SK-N-SH (cell line): ENCODE results near the gene SDCCAG8. TPM values are rescaled to one million over a fixed set of nuclear protein-coding genes. Genes with fewer than 3 reads are reported as not detected.

Source experiments
- CTCF ChIA-PET: fragments of 300-600, 350-600 bp; formaldehyde crosslinking; extraction: SDS; loops from one replicate; lab custom pipeline; 2021; lab: Yijun Ruan, JAX
- POLR2A ChIA-PET: fragments of 350-600 bp; sonication (Branson Sonifier 250); formaldehyde crosslinking; extraction: SDS; loops from one replicate; lab custom pipeline; 2020; ENCODE audit warnings: antibody characterized with exemption, inconsistent platforms; lab: Yijun Ruan, JAX
- DNase-seq: peaks from one replicate; pipeline ENCODE4 v3.0.0; 2012
- H2AFZ ChIP-seq: fragments of 200-600 bp; sonication (generic); 2 replicates; pipeline ENCODE4 v1.8.1; 2016; ENCODE audit warnings: antibody characterized with exemption, mild to moderate bottlenecking, low read depth
- H3F3A ChIP-seq: fragments of 200-600 bp; sonication (generic); replicated peaks from 2 replicates; pipeline ENCODE3; 2016; ENCODE audit warnings: antibody characterized with exemption, mild to moderate bottlenecking; ENCODE audit not compliant: insufficient read depth
- H3K27ac ChIP-seq, 2 experiments: fragments of 200-500 bp in 1 of 2; fragments of 200-600 bp in 1 of 2; sonication (Bioruptor generic) in 1 of 2; sonication (generic), shearing (Covaris generic) in 1 of 2; 2 replicates each; pipeline versions ENCODE4 v1.5.1 to v1.6.1; 2014 to 2016; ENCODE audit warnings: low read depth in 2 of 2, inconsistent platforms in 1 of 2, low read length in 1 of 2, mild to moderate bottlenecking in 1 of 2, mixed read lengths in 1 of 2
- H3K27me3 ChIP-seq: fragments of 200-600 bp; sonication (generic), shearing (Covaris generic); 2 replicates; pipeline ENCODE4 v1.6.1; 2016; ENCODE audit warnings: mixed run types; ENCODE audit not compliant: insufficient read depth
- H3K36me3 ChIP-seq, 2 experiments: fragments of 200-500 bp in 1 of 2; fragments of 200-600 bp in 1 of 2; sonication (Bioruptor generic) in 1 of 2; sonication (generic) in 1 of 2; replicated peaks in 1 of 2; 2 replicates each; pipeline versions ENCODE3 to v1.5.1; 2014 to 2016; ENCODE audit warnings: low read length in 1 of 2, mild to moderate bottlenecking in 1 of 2; ENCODE audit not compliant: insufficient read depth in 2 of 2, control insufficient read depth in 1 of 2
- H3K4me1 ChIP-seq, 2 experiments: fragments of 200-500 bp in 1 of 2; fragments of 200-600 bp in 1 of 2; sonication (Bioruptor generic) in 1 of 2; sonication (generic), shearing (Covaris generic) in 1 of 2; 2 replicates each; pipeline versions ENCODE4 v1.5.1 to v1.6.1; 2014 to 2016; ENCODE audit warnings: low read depth in 1 of 2, low read length in 1 of 2, mixed run types in 1 of 2; ENCODE audit not compliant: insufficient read depth in 2 of 2, control insufficient read depth in 1 of 2
- H3K4me2 ChIP-seq: fragments of 200-600 bp; sonication (generic), shearing (Covaris generic); 2 replicates; pipeline ENCODE4 v1.6.1; 2017; ENCODE audit warnings: mixed run types
- H3K4me3 ChIP-seq, 2 experiments: fragments of 200-500 bp in 1 of 2; fragments of 200-600 bp in 1 of 2; sonication (Bioruptor generic) in 1 of 2; sonication (generic), shearing (Covaris generic) in 1 of 2; 2 replicates each; pipeline versions ENCODE4 v1.5.1 to v1.8.1; 2014 to 2016; ENCODE audit warnings: low read depth in 2 of 2, inconsistent platforms in 1 of 2, low read length in 1 of 2, mild to moderate bottlenecking in 1 of 2, mixed read lengths in 1 of 2, moderate library complexity in 1 of 2
- H3K79me2 ChIP-seq: fragments of 200-600 bp; sonication (generic); 2 replicates; pipeline ENCODE4 v1.8.1; 2017; ENCODE audit warnings: mild to moderate bottlenecking; ENCODE audit not compliant: insufficient read depth
- H3K9ac ChIP-seq: fragments of 200-600 bp; sonication (generic); 2 replicates; pipeline ENCODE4 v1.6.1; 2017; ENCODE audit warnings: mixed run types
- H3K9me2 ChIP-seq: fragments of 200-600 bp; sonication (generic); 2 replicates; pipeline ENCODE4 v1.6.1; 2017; ENCODE audit warnings: mixed run types
- H3K9me3 ChIP-seq: fragments of 200-600 bp; sonication (generic); 2 replicates; pipeline ENCODE4 v1.6.1; 2017; ENCODE audit warnings: mixed run types, mild to moderate bottlenecking, moderate library complexity
- H4K20me1 ChIP-seq: fragments of 200-600 bp; sonication (generic); 2 replicates; pipeline ENCODE4 v1.6.1; 2017; ENCODE audit warnings: mild to moderate bottlenecking, mixed run types; ENCODE audit not compliant: insufficient read depth
- CHD2 ChIP-seq: fragments of 150-350 bp; IDR thresholded peaks from 2 replicates; pipeline ENCODE4 v1.6.1; 2018; ENCODE audit warnings: low read length; ENCODE audit not compliant: partially characterized antibody
- ELF1 ChIP-seq: IDR thresholded peaks from 2 replicates; pipeline ENCODE4 v1.4.0; 2012
- EP300 ChIP-seq, 2 experiments: IDR thresholded peaks; 2 replicates each; pipeline versions ENCODE4 v1.4.0 to v1.6.1; 2012; ENCODE audit warnings: borderline replicate concordance in 1 of 2, low read depth in 1 of 2, low read length in 1 of 2
- GABPA ChIP-seq: IDR thresholded peaks from 2 replicates; pipeline ENCODE4 v1.4.0; 2012; ENCODE audit warnings: low read depth, mild to moderate bottlenecking
- MEF2A ChIP-seq: IDR thresholded peaks from 2 replicates; pipeline ENCODE4 v1.4.0; 2012; ENCODE audit warnings: low read depth, borderline replicate concordance
- NRF1 ChIP-seq: IDR thresholded peaks from 2 replicates; pipeline ENCODE4 v1.6.1; 2012; ENCODE audit warnings: low read depth, mild to moderate bottlenecking, low read length
- POLR2AphosphoS5 ChIP-seq: IDR thresholded peaks from 2 replicates; pipeline ENCODE4 v1.6.1; 2012; ENCODE audit warnings: low read depth, low read length
- RAD21 ChIP-seq: IDR thresholded peaks from 2 replicates; pipeline ENCODE4 v1.6.1; 2012; ENCODE audit warnings: mild to moderate bottlenecking, low read length
- RFX5 ChIP-seq: IDR thresholded peaks from 2 replicates; pipeline ENCODE4 v1.6.1; 2012; ENCODE audit warnings: mild to moderate bottlenecking, improper control_type of control experiment, low read length
- SIN3A ChIP-seq: IDR thresholded peaks from 2 replicates; pipeline ENCODE4 v1.6.1; 2012; ENCODE audit warnings: low read depth, mild to moderate bottlenecking, low read length, moderate library complexity, borderline replicate concordance
- WGBS: methylation state at CpG from one replicate; pipeline ENCODE4 v1.1.6; 2017; ENCODE audit warnings: low lambda C conversion rate; 5-methylcytosine and 5-hydroxymethylcytosine counted together
- polyA plus RNA-seq, 3 experiments: library from polyadenylated mRNA; depleted of rRNA; stranded (reverse); fragments of >200 nt; gene quantifications; 2 replicates each; pipeline ENCODE4 v1.2.3, GENCODE V29; 2012
- TF ChIP-seq, protein P1 (sequence below): IDR thresholded peaks from 2 replicates; pipeline ENCODE4 v1.4.0; 2012; ENCODE audit warnings: low read depth, borderline replicate concordance
- TF ChIP-seq, protein P2 (sequence below): fragments of 150-350 bp; IDR thresholded peaks from 2 replicates; pipeline ENCODE4 v1.6.1; 2016; ENCODE audit warnings: mild to moderate bottlenecking, low read depth, low read length
- TF ChIP-seq, protein P3 (sequence below): IDR thresholded peaks from 2 replicates; pipeline ENCODE4 v1.4.0; 2012; ENCODE audit warnings: low read depth
- TF ChIP-seq, protein P4 (sequence below): fragments of 150-350 bp; IDR thresholded peaks from 2 replicates; pipeline ENCODE4 v1.6.1; 2017; ENCODE audit warnings: antibody characterized with exemption, low read length, low read depth, borderline replicate concordance

SDCCAG8 gene
- polyA plus RNA-seq, 1 of the 3 experiments (the other 2 are of a cell fraction) = 22.7 TPM

DNA sequence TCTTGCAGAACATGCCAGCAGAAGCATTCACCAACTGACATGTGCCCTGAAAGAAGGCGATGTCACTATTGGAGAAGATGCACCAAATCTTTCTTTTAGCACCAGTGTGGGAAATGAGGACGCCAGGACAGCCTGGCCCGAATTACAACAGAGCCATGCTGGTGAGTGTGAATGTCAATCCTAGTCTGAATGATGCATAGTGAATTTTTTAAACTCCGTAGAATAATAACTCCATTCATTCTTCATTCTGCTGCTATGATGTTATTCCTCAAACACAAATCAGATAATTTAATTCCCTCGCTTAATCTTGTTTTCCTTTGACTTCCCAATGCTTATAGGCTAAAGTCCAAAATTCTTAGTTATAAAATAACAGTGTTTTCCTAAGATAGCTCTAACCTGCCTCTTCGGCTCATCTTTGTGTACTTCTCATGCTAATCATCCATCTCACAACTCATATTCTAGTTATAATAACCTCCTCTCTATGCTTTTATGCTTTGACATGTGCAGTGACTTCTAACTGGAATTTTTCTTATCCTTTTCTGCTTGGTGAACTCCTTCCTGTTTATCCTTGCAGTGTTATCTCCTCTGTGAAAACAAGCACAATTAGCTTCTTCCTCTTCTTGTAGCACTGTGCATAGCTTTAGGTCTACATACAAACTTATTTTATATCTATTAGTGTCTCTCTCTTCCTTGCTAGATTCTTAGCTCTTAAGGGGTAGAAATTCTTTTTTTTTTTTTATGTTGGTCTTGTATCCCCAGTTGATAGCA lies 14.4 kb downstream of the SDCCAG8 start:
- Histone ChIP-seq H4K20me1 (no peaks in the 10 kb centered on the region), H3K36me3 (peaks cover 21 to 30% of the 10 kb centered on the region in 2 experiments), H2AFZ (no peak overlapping the region), H3F3A (peaks cover 52% of the 10 kb centered on the region), H3K4me1 (peaks cover 13 to 27% of the 10 kb centered on the region in 2 experiments), H3K79me2 (peaks cover 66% of the 10 kb centered on the region), H3K27ac (peak overlapping the region; percentile 83 to 95), H3K4me3 (no peak overlapping the region), H3K9me2 (no peaks in the 10 kb centered on the region), H3K9me3 (no peaks in the 10 kb centered on the region), H3K9ac (peak overlapping the region; percentile 47; the same call in 1 of the 2 replicates), H3K27me3 (no peaks in the 10 kb centered on the region), H3K4me2 (peak overlapping the region; percentile 79)
- ChIA-PET POLR2A (no interaction called here), CTCF (no interaction called here)
- no peak for TF ChIP-seq ELF1
- no peak for DNase-seq
- 68% methylated on average over 6 of the region's 6 CpGs for WGBS

DNA sequence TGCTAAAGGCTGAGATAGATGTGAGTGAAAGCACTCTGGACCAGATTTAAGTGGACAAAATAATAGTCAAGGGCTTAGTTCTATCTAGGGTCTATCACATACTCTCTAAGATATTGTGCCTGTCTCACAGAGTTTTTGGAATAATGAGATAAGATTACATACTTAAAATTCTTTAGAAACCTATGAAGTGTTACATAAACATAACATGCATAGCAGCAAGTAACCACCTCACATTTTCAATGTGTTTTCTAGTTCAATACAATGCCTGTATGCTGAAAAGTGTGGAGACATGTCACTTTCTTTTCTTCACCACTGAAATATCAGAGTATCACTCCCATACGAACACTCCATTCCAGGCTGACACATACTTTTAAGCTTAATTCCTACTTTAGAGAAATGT lies 16.2 kb downstream of the SDCCAG8 start:
- 77% methylated on average over 1 of the region's 1 CpG for WGBS

More for the DNA sequence above, 16.2 kb downstream of the SDCCAG8 start:
- Histone ChIP-seq H3K27me3 (no peaks in the 10 kb centered on the region), H3K27ac (peak overlapping the region in 1 of 2 experiments; percentile 35; a peak in 2 of 4 replicates), H2AFZ (no peak overlapping the region), H3K4me3 (no peak overlapping the region), H3K79me2 (peaks cover 49% of the 10 kb centered on the region), H3K9ac (0 out of 2 replicates have a peak overlapping the region, but pooled peaks have one; percentile 34), H4K20me1 (no peaks in the 10 kb centered on the region), H3F3A (peaks cover 46% of the 10 kb centered on the region), H3K9me2 (no peaks in the 10 kb centered on the region), H3K9me3 (no peaks in the 10 kb centered on the region), H3K36me3 (peaks cover 36 to 43% of the 10 kb centered on the region in 2 experiments), H3K4me2 (peak overlapping the region; percentile 4; the same call in 1 of the 2 replicates), H3K4me1 (peaks cover 13 to 23% of the 10 kb centered on the region in 2 experiments)
- no peak for TF ChIP-seq CHD2
- TF ChIP-seq, protein P1, sequence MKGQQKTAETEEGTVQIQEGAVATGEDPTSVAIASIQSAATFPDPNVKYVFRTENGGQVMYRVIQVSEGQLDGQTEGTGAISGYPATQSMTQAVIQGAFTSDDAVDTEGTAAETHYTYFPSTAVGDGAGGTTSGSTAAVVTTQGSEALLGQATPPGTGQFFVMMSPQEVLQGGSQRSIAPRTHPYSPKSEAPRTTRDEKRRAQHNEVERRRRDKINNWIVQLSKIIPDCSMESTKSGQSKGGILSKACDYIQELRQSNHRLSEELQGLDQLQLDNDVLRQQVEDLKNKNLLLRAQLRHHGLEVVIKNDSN = no peak
- TF ChIP-seq RFX5 = no peak
- TF ChIP-seq SIN3A = no peak
- no peak for TF ChIP-seq POLR2AphosphoS5
- TF ChIP-seq, protein P2, sequence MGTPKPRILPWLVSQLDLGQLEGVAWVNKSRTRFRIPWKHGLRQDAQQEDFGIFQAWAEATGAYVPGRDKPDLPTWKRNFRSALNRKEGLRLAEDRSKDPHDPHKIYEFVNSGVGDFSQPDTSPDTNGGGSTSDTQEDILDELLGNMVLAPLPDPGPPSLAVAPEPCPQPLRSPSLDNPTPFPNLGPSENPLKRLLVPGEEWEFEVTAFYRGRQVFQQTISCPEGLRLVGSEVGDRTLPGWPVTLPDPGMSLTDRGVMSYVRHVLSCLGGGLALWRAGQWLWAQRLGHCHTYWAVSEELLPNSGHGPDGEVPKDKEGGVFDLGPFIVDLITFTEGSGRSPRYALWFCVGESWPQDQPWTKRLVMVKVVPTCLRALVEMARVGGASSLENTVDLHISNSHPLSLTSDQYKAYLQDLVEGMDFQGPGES = no peak
- TF ChIP-seq GABPA = no peak
- TF ChIP-seq, protein P3, sequence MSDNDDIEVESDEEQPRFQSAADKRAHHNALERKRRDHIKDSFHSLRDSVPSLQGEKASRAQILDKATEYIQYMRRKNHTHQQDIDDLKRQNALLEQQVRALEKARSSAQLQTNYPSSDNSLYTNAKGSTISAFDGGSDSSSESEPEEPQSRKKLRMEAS = no peak
- TF ChIP-seq EP300 (IDR thresholded peaks at IDR 0.05; ENCODE audit: borderline replicate concordance in 1 of 2, low read depth in 1 of 2, low read length in 1 of 2) = no peak
- TF ChIP-seq, protein P4, sequence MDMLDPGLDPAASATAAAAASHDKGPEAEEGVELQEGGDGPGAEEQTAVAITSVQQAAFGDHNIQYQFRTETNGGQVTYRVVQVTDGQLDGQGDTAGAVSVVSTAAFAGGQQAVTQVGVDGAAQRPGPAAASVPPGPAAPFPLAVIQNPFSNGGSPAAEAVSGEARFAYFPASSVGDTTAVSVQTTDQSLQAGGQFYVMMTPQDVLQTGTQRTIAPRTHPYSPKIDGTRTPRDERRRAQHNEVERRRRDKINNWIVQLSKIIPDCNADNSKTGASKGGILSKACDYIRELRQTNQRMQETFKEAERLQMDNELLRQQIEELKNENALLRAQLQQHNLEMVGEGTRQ = no peak
- TF ChIP-seq MEF2A = no peak
- TF ChIP-seq RAD21 = no peak
- no peak for TF ChIP-seq NRF1
- TF ChIP-seq ELF1 = no peak
- no peak for DNase-seq
- POLR2A ChIA-PET = interaction anchor here (2.4 kb wide), 1 partner anchor 17 kb away, joined by 9 read pairs; the partner anchor contains the start of genes CEP170 and SDCCAG8
- CTCF ChIA-PET = interaction anchor here (0.7 to 0.9 kb wide), 2 partner anchors 25 to 748 kb away, joined by 3 to 5 read pairs; partner anchors contain the start of gene PLD5
